OCI-LY7 (cell line): ENCODE results near the gene DNAH8. TPM values are rescaled to one million over a fixed set of nuclear protein-coding genes. Genes with fewer than 3 reads are reported as not detected.

Experiments used
- BruUV-seq: library from RNA; stranded (reverse); fragments of 400-500 nt; replicated peaks from 2 replicates; lab custom pipeline; 2021; lab: Mats Ljungman, UMichigan
- CTCF ChIA-PET: fragments of 300-600 bp; sonication (Branson Sonifier 250); formaldehyde crosslinking; loops from one replicate; lab custom pipeline; 2022; ENCODE audit warnings: antibody characterized with exemption; ENCODE audit not compliant: unreplicated experiment; lab: Charles Lee
- POLR2A ChIA-PET: fragments of 300-600 bp; sonication (Branson Sonifier 250); formaldehyde crosslinking; loops from one replicate; lab custom pipeline; 2022; ENCODE audit warnings: antibody characterized with exemption; lab: Charles Lee
- DNase-seq: peaks from one replicate; pipeline ENCODE4 v3.0.0-alpha.2; 2015; ENCODE audit warnings: low spot score
- H2AFZ ChIP-seq: fragments of 200-600 bp; sonication (generic), shearing (Covaris generic); 2 replicates; pipeline ENCODE4 v1.6.1; 2014; ENCODE audit warnings: mild to moderate bottlenecking, antibody characterized with exemption, low read length, moderate library complexity
- H3K27ac ChIP-seq: fragments of 200-600 bp; sonication (generic); 2 replicates; pipeline ENCODE4 v1.5.1; 2014; ENCODE audit warnings: mixed run types, low read depth, mild to moderate bottlenecking, moderate library complexity, low read length, inconsistent platforms; ENCODE audit not compliant: poor library complexity, severe bottlenecking
- H3K36me3 ChIP-seq: fragments of 200-600 bp; sonication (generic); 2 replicates; pipeline ENCODE4 v1.6.1; 2014; ENCODE audit warnings: mild to moderate bottlenecking, antibody characterized with exemption, low read length, moderate library complexity, mixed read lengths; ENCODE audit not compliant: insufficient read depth
- H3K4me1 ChIP-seq: fragments of 200-600 bp; sonication (generic); 2 replicates; pipeline ENCODE4 v1.5.1; 2014; ENCODE audit warnings: mild to moderate bottlenecking, low read length; ENCODE audit not compliant: insufficient read depth, poor library complexity, severe bottlenecking
- H3K4me2 ChIP-seq: fragments of 200-600 bp; sonication (generic); 2 replicates; pipeline ENCODE4 v1.6.1; 2014; ENCODE audit warnings: mild to moderate bottlenecking, low read length
- H3K4me3 ChIP-seq: fragments of 200-600 bp; sonication (generic); 2 replicates; pipeline ENCODE4 v1.5.1; 2014; ENCODE audit warnings: mild to moderate bottlenecking, low read depth, low read length; ENCODE audit not compliant: poor library complexity, severe bottlenecking
- H3K79me2 ChIP-seq: fragments of 200-600 bp; sonication (generic); 2 replicates; pipeline ENCODE4 v1.6.1; 2016; ENCODE audit warnings: low read depth, mild to moderate bottlenecking, low read length, moderate library complexity, mixed read lengths; ENCODE audit not compliant: insufficient read depth
- H3K9me2 ChIP-seq: fragments of 200-600 bp; sonication (generic); 2 replicates; pipeline ENCODE4 v1.6.1; 2016; ENCODE audit warnings: mild to moderate bottlenecking, low read length, mixed read lengths; ENCODE audit not compliant: insufficient read depth
- H3K9me3 ChIP-seq: fragments of 200-600 bp; sonication (generic); 2 replicates; pipeline ENCODE4 v1.6.1; 2014; ENCODE audit warnings: mild to moderate bottlenecking, mixed run types, low read length, mixed read lengths
- H4K20me1 ChIP-seq: fragments of 200-600 bp; sonication (generic); 2 replicates; pipeline ENCODE4 v1.6.1; 2014; ENCODE audit warnings: mild to moderate bottlenecking, antibody characterized with exemption, low read length, moderate library complexity, mixed read lengths; ENCODE audit not compliant: insufficient read depth
- CTCF ChIP-seq: fragments of 200-600 bp; sonication (generic); conservative IDR thresholded peaks from 2 replicates; pipeline ENCODE4 v1.5.1; 2014; ENCODE audit warnings: mild to moderate bottlenecking, antibody characterized with exemption, low read length, moderate library complexity, mixed read lengths
- EZH2phosphoT487 ChIP-seq: fragments of 200-600 bp; sonication (generic); IDR thresholded peaks from 2 replicates; pipeline ENCODE4 v1.6.1; 2018; ENCODE audit warnings: low read depth, borderline replicate concordance, mild to moderate bottlenecking, mixed run types, antibody characterized with exemption, low read length, moderate library complexity, mixed read lengths
- intact Hi-C: fragments of 100-400 bp; cut with micrococcal nuclease; formaldehyde crosslinking; loops from one replicate; pipeline ENCODE4 v1.10.0; 2022; ENCODE audit not compliant: unreplicated experiment
- total RNA-seq, 2 experiments: library from RNA; depleted of rRNA in 1 of 2; stranded (reverse); fragments of >200 nt in 1 of 2; shearing (Covaris generic) in 1 of 2; gene quantifications; 2 replicates each; pipeline ENCODE4 v1.2.3, GENCODE V29; 2014 to 2022

The DNAH8 gene
- total RNA-seq, 2 experiments from 2014 or later = not detected

GRCh38 chr6:38861926-38862401, 146.9 kb downstream of the DNAH8 start:
- Histone ChIP-seq H3K4me1 (no peaks in the 10 kb centered on the region), H3K9me3 (no peaks in the 10 kb centered on the region), H3K79me2 (no peaks in the 10 kb centered on the region), H3K4me2 (no peak overlapping the region), H3K36me3 (no peaks in the 10 kb centered on the region), H3K4me3 (no peak overlapping the region), H3K9me2 (no peaks in the 10 kb centered on the region), H3K27ac (no peak overlapping the region), H4K20me1 (no peaks in the 10 kb centered on the region), H2AFZ (no peak overlapping the region)
- POLR2A ChIA-PET = no interaction called here
- TF ChIP-seq EZH2phosphoT487 (no peak), CTCF (no peak)
- CTCF ChIA-PET = no interaction called here
- intact Hi-C loops = no loop called here
- no peak for DNase-seq
- no TSS peak for BruUV-seq

GRCh38 chr6:38865521-38866174, 150.5 kb downstream of the DNAH8 start:
- BruUV-seq = no TSS peak
- Histone ChIP-seq H3K9me3 (no peaks in the 10 kb centered on the region), H2AFZ (no peak overlapping the region), H3K36me3 (no peaks in the 10 kb centered on the region), H3K27ac (no peak overlapping the region), H3K4me2 (no peak overlapping the region), H3K79me2 (no peaks in the 10 kb centered on the region), H3K4me3 (no peak overlapping the region), H3K9me2 (no peaks in the 10 kb centered on the region), H3K4me1 (no peaks in the 10 kb centered on the region), H4K20me1 (no peaks in the 10 kb centered on the region)
- CTCF ChIA-PET = no interaction called here
- intact Hi-C loops = no loop called here
- POLR2A ChIA-PET = interaction anchor here (0.6 kb wide), 1 partner anchor 335 kb away, joined by 3 read pairs; no protein-coding TSS in a partner anchor
- DNase-seq = no peak
- TF ChIP-seq EZH2phosphoT487 = no peak
- no peak for TF ChIP-seq CTCF

GRCh38 chr6:38867726-38868125, 152.6 kb downstream of the DNAH8 start:
- TF ChIP-seq EZH2phosphoT487 = no peak
- TF ChIP-seq CTCF = no peak
- no peak for DNase-seq

More at GRCh38 chr6:38867726-38868125, 152.6 kb downstream of the DNAH8 start:
- CTCF ChIA-PET = no interaction called here
- H4K20me1 ChIP-seq = no peaks in the 10 kb centered on the region
- no peak overlapping the region for H3K4me2 ChIP-seq
- intact Hi-C loops = no loop called here
- POLR2A ChIA-PET = interaction anchor here (0.7 kb wide), 2 partner anchors 92 to 272 kb away, joined by 4 read pairs; no protein-coding TSS in a partner anchor
- BruUV-seq = no TSS peak
- H3K27ac ChIP-seq = no peak overlapping the region
- no peaks in the 10 kb centered on the region for H3K9me3 ChIP-seq
- H3K79me2 ChIP-seq = no peaks in the 10 kb centered on the region
- H3K4me3 ChIP-seq = no peak overlapping the region
- H2AFZ ChIP-seq = no peak overlapping the region
- H3K36me3 ChIP-seq = no peaks in the 10 kb centered on the region
- H3K4me1 ChIP-seq = no peaks in the 10 kb centered on the region
- H3K9me2 ChIP-seq = no peaks in the 10 kb centered on the region
